IMR-90 (cell line): Measurements from ENCODE around the gene ANKDD1A. TPM values are rescaled to one million over a fixed set of nuclear protein-coding genes. Genes with fewer than 3 reads are reported as not detected.

Experiments used
- ATAC-seq: fragments of 200-7000 bp; cut with Tn5 transposase; 2 replicates; pipeline ENCODE4 v1.9.1; 2020; ENCODE audit warnings: low read depth, mild to moderate bottlenecking, moderate library complexity
- BruUV-seq: library from RNA; stranded (reverse); fragments of 400-500 nt; replicated peaks from 2 replicates; lab custom pipeline; 2021; lab: Mats Ljungman, UMichigan
- CTCF ChIA-PET: fragments of 300-600 bp; formaldehyde crosslinking; extraction: SDS; loops from one replicate; lab custom pipeline; 2021; ENCODE audit warnings: antibody characterized with exemption; lab: Yijun Ruan, JAX
- POLR2A ChIA-PET: fragments of 300-600 bp; sonication (Branson Sonifier 250); formaldehyde crosslinking; loops from one replicate; lab custom pipeline; 2022; ENCODE audit warnings: antibody characterized with exemption; ENCODE audit not compliant: unreplicated experiment; lab: Charles Lee
- DNase-seq: peaks from one replicate; pipeline ENCODE4 v3.0.0; 2013
- H2AFZ ChIP-seq: replicated peaks from 2 replicates; pipeline ENCODE3; 2013; ENCODE audit warnings: low read length, mild to moderate bottlenecking; ENCODE audit not compliant: poor library complexity
- H2AK5ac ChIP-seq: 2 replicates; pipeline ENCODE4 v1.6.1; 2013; ENCODE audit warnings: low read depth, low read length, inconsistent platforms
- H2AK9ac ChIP-seq: replicated peaks from 2 replicates; pipeline ENCODE3; 2013; ENCODE audit warnings: mild to moderate bottlenecking, low read depth, low read length, moderate library complexity; ENCODE audit not compliant: poor library complexity
- H2BK120ac ChIP-seq: 2 replicates; pipeline ENCODE4 v1.6.1; 2013; ENCODE audit warnings: low read depth, low read length, inconsistent platforms
- H2BK15ac ChIP-seq: 3 replicates; pipeline ENCODE4 v1.6.1; 2013; ENCODE audit warnings: low read depth, low read length, inconsistent platforms
- H2BK20ac ChIP-seq: 2 replicates; pipeline ENCODE4 v1.6.1; 2013; ENCODE audit warnings: low read depth, mild to moderate bottlenecking, inconsistent platforms, low read length, moderate library complexity
- H2BK5ac ChIP-seq: 2 replicates; pipeline ENCODE4 v1.6.1; 2013; ENCODE audit warnings: mild to moderate bottlenecking, low read depth, low read length, inconsistent platforms; ENCODE audit not compliant: poor library complexity, severe bottlenecking
- H3K14ac ChIP-seq: replicated peaks from 2 replicates; pipeline ENCODE4 v1.6.1; 2013; ENCODE audit warnings: low read depth, low read length, inconsistent platforms
- H3K18ac ChIP-seq: 2 replicates; pipeline ENCODE4 v1.6.1; 2013; ENCODE audit warnings: low read depth, low read length, control low read depth
- H3K23ac ChIP-seq: 2 replicates; pipeline ENCODE4 v1.6.1; 2013; ENCODE audit warnings: low read depth, low read length, inconsistent platforms
- H3K27ac ChIP-seq: 2 replicates; pipeline ENCODE4 v1.5.1; 2013; ENCODE audit warnings: mild to moderate bottlenecking, control low read depth, low read length; ENCODE audit not compliant: insufficient read depth
- H3K27me3 ChIP-seq: 2 replicates; pipeline ENCODE4 v1.6.1; 2013; ENCODE audit warnings: low read length; ENCODE audit not compliant: control insufficient read depth, insufficient read depth
- H3K36me3 ChIP-seq: 2 replicates; pipeline ENCODE4 v1.6.1; 2013; ENCODE audit warnings: low read length, mixed read lengths; ENCODE audit not compliant: control insufficient read depth, insufficient read depth
- H3K4ac ChIP-seq: 2 replicates; pipeline ENCODE4 v1.6.1; 2013; ENCODE audit warnings: low read depth, low read length, inconsistent platforms
- H3K4me1 ChIP-seq: 2 replicates; pipeline ENCODE4 v1.6.1; 2013; ENCODE audit warnings: low read length, mixed read lengths; ENCODE audit not compliant: control insufficient read depth, insufficient read depth
- H3K4me2 ChIP-seq: 2 replicates; pipeline ENCODE4 v1.6.1; 2013; ENCODE audit warnings: low read depth, mild to moderate bottlenecking, control low read depth, low read length, moderate library complexity
- H3K4me3 ChIP-seq: 2 replicates; pipeline ENCODE4 v1.5.1; 2013; ENCODE audit warnings: low read depth, mild to moderate bottlenecking, control low read depth, low read length, moderate library complexity; ENCODE audit not compliant: insufficient read depth
- H3K56ac ChIP-seq: 2 replicates; pipeline ENCODE4 v1.6.1; 2013; ENCODE audit warnings: low read length, inconsistent platforms; ENCODE audit not compliant: insufficient read depth; ENCODE audit errors: extremely low read depth
- H3K79me1 ChIP-seq, 2 experiments: 2 replicates each; pipeline ENCODE4 v1.6.1; 2013; ENCODE audit warnings: low read length in 2 of 2, inconsistent platforms in 1 of 2, low read depth in 1 of 2
- H3K9ac ChIP-seq: 2 replicates; pipeline ENCODE4 v1.6.1; 2013; ENCODE audit warnings: low read depth, low read length, control low read depth
- H3K9me1 ChIP-seq: 2 replicates; pipeline ENCODE4 v1.6.1; 2013; ENCODE audit warnings: low read length, inconsistent platforms; ENCODE audit not compliant: insufficient read depth
- H3K9me3 ChIP-seq: 2 replicates; pipeline ENCODE4 v1.6.1; 2013; ENCODE audit warnings: low read length; ENCODE audit not compliant: control insufficient read depth, insufficient read depth
- H4K20me1 ChIP-seq: 2 replicates; pipeline ENCODE4 v1.6.1; 2013; ENCODE audit warnings: low read length, inconsistent platforms; ENCODE audit not compliant: insufficient read depth
- H4K5ac ChIP-seq: 2 replicates; pipeline ENCODE4 v1.6.1; 2013; ENCODE audit warnings: mild to moderate bottlenecking, low read depth, low read length, control low read depth
- H4K8ac ChIP-seq, 2 experiments: 2 replicates each; pipeline ENCODE4 v1.6.1; 2013; ENCODE audit warnings: low read depth in 2 of 2, low read length in 2 of 2, control low read depth in 1 of 2, inconsistent platforms in 1 of 2
- H4K91ac ChIP-seq: 2 replicates; pipeline ENCODE4 v1.6.1; 2013; ENCODE audit warnings: low read depth, low read length, inconsistent platforms; ENCODE audit not compliant: insufficient read depth
- CTCF ChIP-seq: conservative IDR thresholded peaks from 2 replicates; pipeline ENCODE4 v1.5.1; 2012; ENCODE audit warnings: mild to moderate bottlenecking, low read depth, low read length, improper control_type of control experiment
- MAZ ChIP-seq: IDR thresholded peaks from 2 replicates; pipeline ENCODE4 v1.6.1; 2012; ENCODE audit warnings: low read depth, mild to moderate bottlenecking, low read length, improper control_type of control experiment, moderate library complexity, borderline replicate concordance
- WGBS, 2 experiments: methylation state at CpG; one replicate each; pipeline versions ENCODE4 v1.1.5 to v1.1.7; 2013; ENCODE audit warnings: missing lambda C conversion rate in 2 of 2; ENCODE audit not compliant: insufficient read length in 1 of 2; ENCODE audit errors: extremely low coverage in 2 of 2; 5-methylcytosine and 5-hydroxymethylcytosine counted together
- dilution Hi-C: fragments of 300-500 bp; cut with HindIII; formaldehyde crosslinking; loops from one replicate; pipeline ENCODE4 v1.14.3; 2018; ENCODE audit warnings: low sequenced_read_pairs; ENCODE audit not compliant: unreplicated experiment
- in situ Hi-C: fragments of 300-500 bp; cut with MboI; formaldehyde crosslinking; loops from 3 replicates; pipeline ENCODE4 v1.14.3; 2019; ENCODE audit warnings: low sequenced_read_pairs, inconsistent platforms, mixed read lengths
- intact Hi-C: fragments of 100-400 bp; cut with micrococcal nuclease; formaldehyde crosslinking; loops from 2 replicates; pipeline ENCODE4 v1.10.0; 2022
- polyA plus RNA-seq, 3 experiments: library from polyadenylated mRNA; depleted of rRNA; stranded (reverse); fragments of >200 nt; gene quantifications; 2 replicates each; pipeline ENCODE4 v1.2.3, GENCODE V29; 2012; ENCODE audit warnings: low replicate concordance in 1 of 3
- total RNA-seq: library from RNA; depleted of rRNA; stranded (reverse); fragments of >200 nt; gene quantifications from 2 replicates; pipeline ENCODE4 v1.2.3, GENCODE V29; 2012

Gene ANKDD1A
- total and polyA plus RNA-seq, 2 of the 4 experiments (the other 2 are of a cell fraction) = 3.6 to 4.9 TPM

- dilution Hi-C loops = no loop called here
- Histone ChIP-seq H2BK20ac (no peak overlapping the region), H2BK5ac (no peak overlapping the region), H3K27me3 (no peaks in the 10 kb centered on the region), H3K4me1 (peaks cover 3% of the 10 kb centered on the region; the same call in 1 of the 2 replicates), H3K56ac (no peak overlapping the region), H3K4me2 (no peak overlapping the region), H2BK120ac (no peak overlapping the region), H3K79me1 (no peaks in the 10 kb centered on the region), H3K4ac (no peak overlapping the region), H2AK9ac (peak overlapping the region; percentile 61), H2AK5ac (no peak overlapping the region; the same call in 1 of the 2 replicates), H2AFZ (no peak overlapping the region), H3K9me3 (no peaks in the 10 kb centered on the region; the same call in 1 of the 2 replicates), H4K8ac (no peak overlapping the region), H3K36me3 (no peaks in the 10 kb centered on the region), H4K5ac (no peak overlapping the region), H3K27ac (no peak overlapping the region), H3K23ac (no peak overlapping the region), H3K14ac (no peak overlapping the region), H3K18ac (no peak overlapping the region), H4K91ac (no peak overlapping the region), H3K4me3 (no peak overlapping the region), H4K20me1 (no peaks in the 10 kb centered on the region), H2BK15ac (no peak overlapping the region), H3K9me1 (0 out of 2 replicates have a peak, but pooled peaks cover 2% of the 10 kb centered on the region), H3K9ac (no peak overlapping the region)
- no TSS peak for BruUV-seq
- no peak for DNase-seq
- 94% methylated on average over 3 of the region's 6 CpGs; no CpG with 5 or more reads in 1 of the 2 experiments for WGBS, 2 experiments
- intact Hi-C loops = no loop called here
- TF ChIP-seq CTCF (no peak), MAZ (no peak)
- in situ Hi-C loops = no loop called here
- peak; percentile 27; the same call in 1 of the 2 replicates for ATAC-seq
- ChIA-PET POLR2A (no interaction called here), CTCF (interaction anchor here (0.6 kb wide), 1 partner anchor 194 kb away, joined by 3 read pairs; no protein-coding TSS in a partner anchor)
These were observed 10.0 kb downstream of the ANKDD1A start for GRCh38 chr15:64921711-64922110.
